Gastrocnemius medialis (tissue), 4 donors: ENCODE measurements around the gene CLPSL2. TPM values are rescaled to one million over a fixed set of nuclear protein-coding genes. Genes with fewer than 3 reads are reported as not detected.

Experiments used
- ATAC-seq, 2 donors: fragments of 150-250 bp; one replicate each; pipeline ENCODE4 v1.9.1; 2016
- DNase-seq, 2 donors: peaks; one replicate each; pipeline ENCODE4 v3.0.0-alpha.2; 2019
- H3K27ac ChIP-seq, 4 donors: fragments of 200-600 bp; sonication (generic); 1 replicate in 1 of 4; 2 replicates in 3 of 4; pipeline ENCODE4 v1.5.1; 2016 to 2018; ENCODE audit warnings: mild to moderate bottlenecking in 2 of 4, moderate library complexity in 1 of 4
- H3K27me3 ChIP-seq, 3 donors: fragments of 200-600 bp; sonication (generic) in 2 of 3; 1 replicate in 1 of 3; 2 replicates in 2 of 3; pipeline versions ENCODE4 v1.5.1 to v1.6.0; 2016 to 2019; ENCODE audit warnings: mild to moderate bottlenecking in 1 of 3, moderate library complexity in 1 of 3
- H3K36me3 ChIP-seq, 2 donors: fragments of 200-600 bp; sonication (generic) in 1 of 2; one replicate each; pipeline ENCODE4 v1.5.1; 2017 to 2018
- H3K4me1 ChIP-seq, 2 donors: fragments of 200-600 bp; sonication (generic) in 1 of 2; one replicate each; pipeline ENCODE4 v1.5.1; 2016 to 2017; ENCODE audit warnings: mild to moderate bottlenecking in 2 of 2
- H3K4me3 ChIP-seq, 4 donors: fragments of 200-600 bp; sonication (generic) in 3 of 4; 1 replicate in 1 of 4; 2 replicates in 3 of 4; pipeline ENCODE4 v1.5.1; 2016 to 2019; ENCODE audit warnings: mild to moderate bottlenecking in 2 of 4
- H3K9me3 ChIP-seq, 3 donors: fragments of 200-600 bp; sonication (generic) in 2 of 3; 1 replicate in 1 of 3; 2 replicates in 2 of 3; pipeline ENCODE4 v1.5.1; 2016 to 2019
- POLR2A ChIP-seq, 2 donors: fragments of 450-650 bp; IDR thresholded peaks; one replicate each; pipeline ENCODE4 v1.6.1; 2017; ENCODE audit warnings: antibody characterized with exemption in 2 of 2, mild to moderate bottlenecking in 2 of 2, moderate library complexity in 2 of 2
- in situ Hi-C, 4 donors: fragments of 200-750 bp; cut with MboI; loops; one replicate each; pipeline versions ENCODE4 v1.15.0 to v1.8.0; 2017; ENCODE audit warnings: low sequenced_read_pairs in 4 of 4
- intact Hi-C: fragments of 100-400 bp; cut with DNase I; formaldehyde crosslinking; loops from one replicate; pipeline ENCODE4 v1.15.1; 2023; ENCODE audit warnings: low total_unique reads
- total RNA-seq, 4 donors: library from RNA; depleted of rRNA; stranded (reverse); fragments of >200 nt; gene quantifications; one replicate each; pipeline versions ENCODE4 v1.1.0 to v1.2.3, GENCODE V29; 2016
- TF ChIP-seq, protein P1 (sequence below), 5 experiments: fragments of 450-650 bp in 3 of 5; fragments of 200-600 bp in 2 of 5; sonication (generic) in 2 of 5; IDR thresholded peaks in 4 of 5; conservative IDR thresholded peaks in 1 of 5; 1 replicate in 4 of 5; 2 replicates in 1 of 5; pipeline ENCODE4 v1.5.1; 2016 to 2019; ENCODE audit warnings: antibody characterized with exemption in 5 of 5, mild to moderate bottlenecking in 3 of 5, moderate library complexity in 3 of 5

CLPSL2 gene
- total RNA-seq, 4 donors from 2014 or later = not detected

DNA sequence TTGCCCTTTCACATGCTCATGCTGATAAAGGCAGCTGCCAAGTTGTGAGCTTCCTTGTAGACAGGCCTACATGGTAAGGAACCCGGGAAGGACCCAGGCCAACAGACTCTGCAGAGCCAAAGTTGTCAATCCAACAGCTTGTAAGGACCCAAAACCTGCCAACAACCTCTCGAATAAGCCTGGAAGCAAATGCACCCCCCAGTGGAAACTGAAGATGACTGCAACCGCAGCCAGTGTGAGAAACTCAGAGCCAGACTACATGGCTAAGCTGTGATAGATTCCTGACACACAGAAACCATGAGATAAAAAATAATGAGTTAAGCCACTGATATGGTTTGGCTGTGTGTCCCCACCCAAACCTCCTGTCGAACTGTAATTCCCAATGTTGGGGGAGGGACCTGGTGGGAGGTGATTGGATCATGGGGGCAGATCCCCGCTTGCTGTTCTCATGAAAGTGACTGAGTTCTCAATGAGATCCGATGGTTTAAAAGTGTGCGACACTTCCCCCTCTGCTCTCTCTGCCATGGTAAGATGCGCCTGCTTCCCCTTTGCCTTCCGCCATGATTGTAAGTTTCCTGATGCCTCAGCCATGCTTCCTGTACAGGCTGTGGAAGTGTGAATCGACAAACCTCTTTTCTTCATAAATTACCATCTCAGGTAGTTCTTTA lies 18.8 kb upstream of the CLPSL2 start:
- no peak for DNase-seq
- Histone ChIP-seq H3K27me3 (peaks cover 5 to 25% (median 17%) of the 10 kb centered on the region in 3 donors), H3K4me3 (no peak overlapping the region), H3K4me1 (no peaks in the 10 kb centered on the region), H3K36me3 (no peaks in the 10 kb centered on the region), H3K27ac (no peak overlapping the region), H3K9me3 (no peaks in the 10 kb centered on the region)
- in situ Hi-C loops = no loop called here
- ATAC-seq = no peak
- intact Hi-C loops = no loop called here
- no peak for TF ChIP-seq POLR2A (IDR thresholded peaks at IDR 0.05)
- TF ChIP-seq, protein P1, sequence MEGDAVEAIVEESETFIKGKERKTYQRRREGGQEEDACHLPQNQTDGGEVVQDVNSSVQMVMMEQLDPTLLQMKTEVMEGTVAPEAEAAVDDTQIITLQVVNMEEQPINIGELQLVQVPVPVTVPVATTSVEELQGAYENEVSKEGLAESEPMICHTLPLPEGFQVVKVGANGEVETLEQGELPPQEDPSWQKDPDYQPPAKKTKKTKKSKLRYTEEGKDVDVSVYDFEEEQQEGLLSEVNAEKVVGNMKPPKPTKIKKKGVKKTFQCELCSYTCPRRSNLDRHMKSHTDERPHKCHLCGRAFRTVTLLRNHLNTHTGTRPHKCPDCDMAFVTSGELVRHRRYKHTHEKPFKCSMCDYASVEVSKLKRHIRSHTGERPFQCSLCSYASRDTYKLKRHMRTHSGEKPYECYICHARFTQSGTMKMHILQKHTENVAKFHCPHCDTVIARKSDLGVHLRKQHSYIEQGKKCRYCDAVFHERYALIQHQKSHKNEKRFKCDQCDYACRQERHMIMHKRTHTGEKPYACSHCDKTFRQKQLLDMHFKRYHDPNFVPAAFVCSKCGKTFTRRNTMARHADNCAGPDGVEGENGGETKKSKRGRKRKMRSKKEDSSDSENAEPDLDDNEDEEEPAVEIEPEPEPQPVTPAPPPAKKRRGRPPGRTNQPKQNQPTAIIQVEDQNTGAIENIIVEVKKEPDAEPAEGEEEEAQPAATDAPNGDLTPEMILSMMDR (IDR thresholded peaks at IDR 0.05 in 4 of 5, conservative IDR thresholded peaks at IDR 0.05 in 1 of 5) = no peak

DNA sequence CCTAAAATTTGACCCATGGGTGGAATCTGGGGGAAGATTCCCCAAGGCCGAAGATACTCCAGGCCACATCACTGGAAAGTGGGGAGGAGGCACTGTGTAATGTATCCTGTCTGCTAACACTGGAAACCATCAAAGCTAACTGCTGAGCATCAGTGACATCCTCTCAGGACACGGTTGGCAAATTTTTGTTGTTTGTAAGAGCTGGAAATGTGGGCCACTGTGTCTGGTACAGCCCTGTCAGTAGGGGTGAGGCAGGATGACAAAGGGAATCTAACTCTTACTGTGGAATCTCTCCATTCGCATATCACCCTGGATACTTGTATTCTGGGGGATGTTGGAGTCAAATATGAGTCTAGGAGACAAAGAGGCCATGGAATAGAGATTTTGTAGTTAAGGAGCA lies 17.0 kb upstream of the CLPSL2 start:
- in situ Hi-C loops (no loop called here), intact Hi-C loops (no loop called here)
- ATAC-seq = no peak
- H3K36me3 ChIP-seq = no peaks in the 10 kb centered on the region
- H3K9me3 ChIP-seq = no peaks in the 10 kb centered on the region
- H3K4me3 ChIP-seq = no peak overlapping the region
- no peak overlapping the region for H3K27ac ChIP-seq
- DNase-seq = no peak
- peaks cover 18 to 42% (median 34%) of the 10 kb centered on the region in 3 donors for H3K27me3 ChIP-seq
- TF ChIP-seq, protein P1 (IDR thresholded peaks at IDR 0.05 in 4 of 5, conservative IDR thresholded peaks at IDR 0.05 in 1 of 5) = no peak
- TF ChIP-seq POLR2A (IDR thresholded peaks at IDR 0.05) = no peak
- no peaks in the 10 kb centered on the region for H3K4me1 ChIP-seq

- no peak for ATAC-seq
- in situ Hi-C loops (no loop called here), intact Hi-C loops (no loop called here)
- no peak for DNase-seq
- H3K27me3 ChIP-seq = peaks cover 26 to 38% (median 37%) of the 10 kb centered on the region in 3 donors
- no peaks in the 10 kb centered on the region for H3K36me3 ChIP-seq
- H3K4me1 ChIP-seq = no peaks in the 10 kb centered on the region
- H3K4me3 ChIP-seq = no peak overlapping the region
- TF ChIP-seq POLR2A (IDR thresholded peaks at IDR 0.05) = no peak
- TF ChIP-seq, protein P1 (IDR thresholded peaks at IDR 0.05 in 4 of 5, conservative IDR thresholded peaks at IDR 0.05 in 1 of 5) = no peak
- H3K27ac ChIP-seq = no peak overlapping the region
- H3K9me3 ChIP-seq = no peaks in the 10 kb centered on the region
Observed at GRCh38 chr6:35765739-35766138, 10.7 kb upstream of the CLPSL2 start.

DNA sequence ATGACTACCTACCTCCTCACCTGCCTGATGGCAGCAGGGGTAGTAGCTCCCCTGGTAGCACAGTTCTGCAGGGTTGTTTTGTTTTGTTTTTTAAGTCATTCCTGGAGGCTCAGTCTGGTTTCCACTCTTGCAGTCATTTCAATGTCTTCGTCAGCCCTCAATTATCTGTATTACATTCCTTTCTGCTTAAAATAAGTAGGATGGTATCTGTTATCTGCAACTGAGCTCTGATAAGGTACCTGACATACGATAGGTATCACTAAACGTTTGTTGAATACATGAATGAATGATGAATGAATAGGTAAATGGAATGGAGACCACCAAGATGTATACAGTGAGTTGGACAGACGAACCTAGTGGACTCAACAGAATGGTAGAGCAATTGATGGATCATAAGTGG lies 7.2 kb upstream of the CLPSL2 start:
- Histone ChIP-seq H3K27me3 (peaks cover 7 to 12% (median 11%) of the 10 kb centered on the region in 3 donors), H3K9me3 (no peaks in the 10 kb centered on the region), H3K36me3 (no peaks in the 10 kb centered on the region), H3K4me1 (no peaks in the 10 kb centered on the region), H3K27ac (no peak overlapping the region), H3K4me3 (no peak overlapping the region)
- no peak for DNase-seq
- TF ChIP-seq, protein P1 (IDR thresholded peaks at IDR 0.05 in 4 of 5, conservative IDR thresholded peaks at IDR 0.05 in 1 of 5) = no peak
- no peak for TF ChIP-seq POLR2A (IDR thresholded peaks at IDR 0.05)
- in situ Hi-C loops = no loop called here
- no peak for ATAC-seq
- intact Hi-C loops = no loop called here

GRCh38 chr6:35771343-35771627 lies 5.1 kb upstream of the CLPSL2 start:
- Histone ChIP-seq H3K27me3 (peaks cover 6 to 11% (median 7%) of the 10 kb centered on the region in 3 donors), H3K9me3 (no peaks in the 10 kb centered on the region), H3K36me3 (no peaks in the 10 kb centered on the region), H3K4me1 (no peaks in the 10 kb centered on the region), H3K4me3 (no peak overlapping the region), H3K27ac (no peak overlapping the region)
- no peak for DNase-seq
- ATAC-seq = no peak
- in situ Hi-C loops (no loop called here), intact Hi-C loops (no loop called here)
- TF ChIP-seq, protein P1 (IDR thresholded peaks at IDR 0.05 in 4 of 5, conservative IDR thresholded peaks at IDR 0.05 in 1 of 5) = no peak
- TF ChIP-seq POLR2A (IDR thresholded peaks at IDR 0.05) = no peak
